ENCODE measurements around the gene RPS27L.
A peak's percentile ranks its signal among the peaks of the same experiment; 100 is the strongest.

The RPS27L gene

DNA sequence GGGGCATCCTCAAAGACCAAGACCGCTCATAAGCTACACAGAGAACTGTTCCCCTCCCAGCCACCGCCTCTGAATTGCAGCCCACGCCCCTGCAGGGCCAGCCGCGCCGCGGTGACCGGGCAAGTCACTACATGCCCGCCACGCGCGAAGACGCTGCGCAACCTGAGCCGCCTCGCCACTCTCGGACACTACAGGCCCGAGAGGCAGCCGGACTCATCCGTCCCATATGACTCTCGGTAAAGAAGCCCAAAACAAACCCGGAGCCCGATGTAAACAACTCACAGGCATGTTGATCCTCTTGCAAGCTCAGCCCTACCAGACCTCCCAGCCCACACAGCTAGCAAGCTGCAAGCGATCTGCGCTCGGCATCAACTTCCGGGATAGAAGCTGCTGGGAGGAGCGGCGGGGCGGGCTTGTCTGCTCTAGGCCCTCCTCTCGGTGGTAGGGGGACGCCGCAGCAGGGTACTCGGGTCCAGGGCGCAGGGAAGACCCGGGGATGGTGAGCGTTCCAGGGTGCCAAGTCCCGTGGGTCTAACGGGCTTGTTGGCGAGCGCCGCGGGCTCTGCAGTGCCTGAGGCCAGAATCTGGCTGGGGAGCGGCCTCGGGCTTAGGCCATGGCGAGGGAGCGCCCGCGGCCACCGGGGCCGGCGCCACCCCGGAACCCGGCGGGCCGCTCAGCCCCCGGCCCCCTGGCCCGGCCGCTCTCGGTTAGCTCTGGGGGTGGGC lies at the start of gene RPS27L:
Gene RPS27L (minus strand): TSS at position 360 of the 726 bp plus-strand sequence. CDS start 72 bp downstream, at position 288.
- peak; percentile 98 for DNase-seq

DNA sequence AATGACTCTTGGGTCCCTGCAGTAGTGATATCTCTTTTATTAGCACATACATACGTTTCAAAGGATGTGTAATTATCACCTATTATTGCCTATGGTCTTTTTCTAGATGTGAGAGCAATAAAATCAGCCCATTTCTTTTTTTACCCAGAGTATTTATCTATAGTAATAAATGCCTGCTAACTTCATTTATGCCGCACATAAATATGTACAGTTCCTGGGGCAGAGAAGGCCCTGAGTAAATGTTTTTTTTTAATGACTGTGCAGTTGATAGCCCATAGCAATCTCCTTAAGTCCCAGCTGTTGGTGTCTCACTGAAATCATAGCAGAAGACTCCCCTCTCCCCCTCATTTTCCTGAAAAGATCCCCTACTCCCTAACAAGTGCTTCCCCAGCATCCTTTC lies 48.8 kb upstream of the RPS27L start:
- DNase-seq, result no peak

DNA sequence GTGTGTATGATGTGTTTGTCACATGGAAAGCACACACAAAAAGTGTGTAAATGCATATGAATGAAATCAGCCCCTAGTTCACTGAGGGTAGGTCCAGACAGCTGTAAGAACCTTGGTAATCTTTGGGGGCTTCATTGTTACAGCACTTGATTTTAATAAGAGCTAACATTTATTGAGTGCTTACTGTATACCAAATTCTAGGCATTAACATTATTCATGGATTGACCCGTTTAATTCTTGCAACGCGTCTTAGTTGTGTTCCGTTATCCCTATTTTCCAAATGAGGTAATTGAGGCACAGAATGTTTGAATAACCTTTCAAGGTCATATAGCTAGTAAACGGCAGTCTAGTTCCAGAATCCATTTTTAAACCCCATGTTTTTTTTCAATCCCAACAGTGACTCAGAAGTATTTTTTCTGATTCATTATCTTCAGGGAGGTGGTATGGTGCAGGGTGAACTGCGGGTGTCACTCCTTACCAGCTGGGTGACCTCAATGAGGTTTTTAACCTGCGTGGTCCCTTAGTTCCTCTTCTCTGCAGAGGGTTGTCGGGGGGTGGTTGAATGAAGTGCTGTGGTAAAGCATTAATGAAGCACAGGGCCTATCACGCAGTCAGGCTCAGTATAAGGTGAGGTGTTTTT lies 46.3 kb upstream of the RPS27L start:
- no peak for DNase-seq

DNA sequence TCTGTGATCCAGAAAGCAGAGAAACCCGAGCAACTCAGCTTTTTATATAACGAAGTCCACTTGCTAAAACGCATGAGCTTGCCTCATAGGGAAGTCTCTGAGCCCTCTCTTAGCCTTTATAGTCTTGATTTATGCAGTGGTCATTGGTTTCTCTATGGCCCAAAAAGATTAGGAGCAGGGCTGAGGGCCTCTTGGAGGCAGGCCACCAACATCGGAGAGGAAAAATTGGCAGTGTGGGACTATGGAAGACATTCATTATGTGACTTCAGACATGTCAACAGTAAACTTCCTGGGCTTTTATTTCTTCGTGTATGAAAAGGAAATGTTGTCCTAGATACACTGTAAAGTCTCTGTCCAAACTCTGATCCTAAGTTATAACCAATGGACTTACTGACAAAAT lies 45.6 kb upstream of the RPS27L start:
- DNase-seq, result no peak

DNA sequence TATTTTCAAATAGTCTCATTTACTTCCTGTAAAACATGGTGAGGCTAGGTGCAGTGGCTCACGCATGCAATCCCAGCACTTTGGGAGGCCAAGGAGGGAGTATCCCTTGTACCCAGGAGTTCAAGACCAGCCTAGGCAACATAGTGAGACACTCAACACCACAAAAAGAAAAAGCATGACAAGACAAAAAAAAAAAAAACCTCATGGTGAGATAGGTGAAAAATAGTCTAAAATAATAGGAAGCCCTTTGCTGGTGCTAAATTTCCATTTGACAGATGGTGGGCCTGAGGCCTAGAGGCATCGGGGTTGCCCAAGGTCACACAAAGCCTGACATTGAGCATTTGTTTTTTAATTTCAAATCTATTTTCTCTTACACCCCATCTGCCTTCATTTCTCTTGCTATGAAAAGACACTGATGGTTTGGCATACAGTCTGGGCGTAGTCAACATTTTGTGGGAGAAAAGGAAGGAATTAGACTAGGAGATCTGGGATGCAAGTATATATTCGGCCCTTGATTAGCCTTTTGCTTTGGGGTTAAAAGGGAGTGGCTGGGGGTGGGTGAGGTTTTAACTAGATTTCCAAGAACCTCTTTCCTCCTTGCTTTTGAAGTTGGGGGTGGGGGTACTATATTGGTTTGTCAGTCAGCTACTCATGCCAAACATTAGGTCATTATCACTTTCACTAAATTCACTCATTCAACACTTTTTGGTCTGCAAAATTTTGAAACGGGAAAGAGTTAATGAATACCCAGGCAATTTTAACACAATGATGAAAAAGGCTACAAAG lies 43.4 kb upstream of the RPS27L start:
- no peak for DNase-seq

DNA sequence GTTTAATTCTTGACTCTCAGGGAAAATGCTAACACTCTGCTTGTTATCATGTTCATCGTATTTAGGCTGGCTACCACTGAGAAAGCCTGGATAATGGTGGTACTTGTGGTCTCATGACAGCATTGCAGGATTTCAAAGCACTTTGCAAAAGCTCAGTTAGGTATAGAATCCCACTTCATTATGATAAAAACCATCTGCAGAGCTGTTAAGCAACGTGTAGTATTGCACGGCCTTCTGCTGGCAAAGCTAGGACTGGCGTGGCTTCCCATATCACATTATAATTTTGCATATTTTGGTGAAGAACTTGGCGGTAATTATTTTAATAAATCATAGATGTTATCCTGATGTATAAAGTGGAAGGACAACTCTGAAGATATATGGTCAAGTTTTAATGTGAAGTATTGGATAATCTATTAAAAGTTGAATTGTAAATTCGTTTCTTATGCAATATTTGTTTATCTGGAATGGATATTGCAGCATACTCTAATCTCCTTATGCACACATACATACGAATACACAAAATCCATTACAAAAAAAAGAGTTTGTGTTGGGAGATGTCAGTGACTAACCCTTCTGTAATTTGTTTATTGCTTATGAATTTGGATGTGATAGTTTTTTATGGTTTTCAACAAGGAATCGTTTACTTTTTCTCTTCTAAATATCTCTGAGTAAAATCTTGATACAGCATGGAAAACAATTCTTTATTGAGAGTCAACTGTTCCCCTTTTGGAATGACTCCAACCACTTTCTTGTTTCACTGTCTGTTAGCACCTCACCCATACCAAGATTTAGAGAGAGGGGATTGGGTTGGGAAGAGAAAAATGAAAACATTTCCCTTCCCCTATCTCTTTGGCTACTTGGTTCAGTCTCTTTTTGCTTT lies 41.3 kb upstream of the RPS27L start:
- DNase-seq, result no peak

DNA sequence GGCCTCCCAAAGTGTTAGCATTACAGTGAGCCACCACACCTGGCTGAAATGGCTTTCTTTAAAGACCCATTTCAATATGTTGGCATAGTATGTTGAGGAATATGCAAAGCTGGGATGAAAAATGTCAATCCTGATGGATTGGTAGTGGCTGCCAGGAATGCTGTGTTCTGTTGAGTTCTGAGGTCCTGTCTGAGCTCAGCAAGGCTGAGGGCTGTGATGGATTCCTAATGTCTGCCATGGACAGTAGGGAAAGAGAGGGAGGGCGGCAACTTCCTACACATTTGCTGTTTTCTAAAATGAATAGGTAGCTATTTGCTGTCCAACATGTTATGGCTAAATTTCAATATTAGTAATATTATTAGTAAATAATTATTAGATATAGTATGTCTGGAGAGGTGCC lies 40.3 kb upstream of the RPS27L start:
- no peak for DNase-seq

DNA sequence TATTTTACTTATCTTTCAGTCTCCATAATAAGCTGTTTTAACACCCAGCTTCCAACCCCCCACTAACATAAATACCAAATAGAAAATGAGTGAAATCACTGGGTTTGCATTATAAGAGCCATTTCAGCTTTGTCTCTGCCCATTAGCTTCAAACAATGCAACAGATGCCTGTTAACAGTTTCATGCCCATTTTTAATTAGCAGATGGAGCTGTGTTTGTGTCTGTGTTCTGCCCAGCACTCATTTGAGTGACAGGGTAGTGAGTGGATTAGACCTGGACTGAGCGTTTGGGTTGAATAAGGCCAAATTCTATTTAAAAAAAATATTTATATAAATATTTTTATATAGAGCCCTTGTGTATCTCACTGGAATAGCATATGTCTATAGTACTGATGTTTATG lies 39.6 kb upstream of the RPS27L start:
- DNase-seq, result no peak

DNA sequence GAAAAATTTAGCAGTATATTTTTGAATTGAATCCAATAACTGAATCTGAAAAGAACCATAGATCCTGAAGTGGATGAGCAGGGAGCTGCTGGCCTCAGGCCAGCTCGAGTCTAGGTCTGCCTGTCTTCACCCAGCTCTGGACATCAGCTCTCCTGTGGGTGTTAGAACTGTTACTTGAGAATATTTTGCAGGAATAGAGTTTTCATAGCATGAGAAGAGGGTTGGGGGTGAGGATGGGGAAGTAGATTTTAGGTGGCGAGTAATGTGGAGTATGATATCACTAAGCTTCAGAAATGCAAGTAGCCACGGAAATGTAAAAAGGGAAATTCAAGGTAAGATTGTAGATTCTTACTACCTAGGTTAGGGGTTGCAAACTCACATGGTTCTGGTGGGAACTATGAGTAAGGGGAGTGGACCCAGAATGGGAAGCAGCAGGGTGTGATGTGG lies 38.3 kb upstream of the RPS27L start:
- no peak for DNase-seq

DNA sequence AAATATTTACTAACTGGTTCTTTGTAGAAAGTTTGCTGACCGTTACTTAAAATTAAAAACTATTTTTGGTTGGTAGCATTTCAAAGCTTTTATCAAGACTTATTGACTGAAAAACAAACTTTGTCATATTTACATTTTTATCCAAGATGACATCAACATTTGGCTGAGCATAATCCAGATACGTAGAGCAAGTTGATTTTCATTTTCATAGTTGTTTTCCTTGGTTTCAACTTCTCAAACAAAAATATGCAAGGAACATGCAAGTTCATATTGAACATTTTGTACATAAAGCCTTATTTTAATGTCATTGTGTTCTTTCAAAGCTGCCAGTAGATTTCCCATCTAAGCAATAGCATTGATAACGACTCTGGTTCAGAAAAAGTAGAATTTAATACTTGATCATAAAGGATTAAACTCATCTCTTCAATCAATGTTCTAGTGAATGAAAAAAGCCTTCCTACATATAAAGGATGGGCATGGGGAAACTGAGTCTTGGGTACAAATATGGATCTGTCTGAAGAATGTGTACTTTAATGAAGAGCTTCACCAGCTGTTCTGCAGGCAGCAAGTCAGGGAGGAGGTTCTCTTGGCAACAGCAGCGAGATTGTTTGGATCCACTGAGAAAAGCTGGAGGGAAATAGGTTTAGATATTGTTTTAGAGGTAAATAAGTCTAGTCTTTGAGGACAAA lies 37.7 kb upstream of the RPS27L start:
- DNase-seq, result no peak

DNA sequence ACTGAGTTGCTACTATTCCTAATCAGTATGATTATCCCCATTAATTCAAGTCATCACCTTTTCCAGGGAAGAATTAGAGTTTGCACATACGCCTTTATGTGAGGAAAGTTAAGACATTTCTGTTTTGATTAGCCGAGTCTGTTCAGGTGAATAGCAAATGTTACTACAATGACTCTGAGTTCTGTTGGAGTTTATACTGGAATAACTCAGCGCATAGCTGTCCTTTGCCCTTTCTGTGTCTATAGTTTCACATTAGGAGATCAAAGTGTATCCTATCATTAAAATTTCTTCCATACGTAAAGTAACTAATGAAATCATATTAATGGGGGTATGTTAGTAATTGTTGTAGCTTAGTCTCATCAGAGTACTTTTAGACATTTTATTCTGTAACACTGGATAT lies 37.0 kb upstream of the RPS27L start:
- no peak for DNase-seq

DNA sequence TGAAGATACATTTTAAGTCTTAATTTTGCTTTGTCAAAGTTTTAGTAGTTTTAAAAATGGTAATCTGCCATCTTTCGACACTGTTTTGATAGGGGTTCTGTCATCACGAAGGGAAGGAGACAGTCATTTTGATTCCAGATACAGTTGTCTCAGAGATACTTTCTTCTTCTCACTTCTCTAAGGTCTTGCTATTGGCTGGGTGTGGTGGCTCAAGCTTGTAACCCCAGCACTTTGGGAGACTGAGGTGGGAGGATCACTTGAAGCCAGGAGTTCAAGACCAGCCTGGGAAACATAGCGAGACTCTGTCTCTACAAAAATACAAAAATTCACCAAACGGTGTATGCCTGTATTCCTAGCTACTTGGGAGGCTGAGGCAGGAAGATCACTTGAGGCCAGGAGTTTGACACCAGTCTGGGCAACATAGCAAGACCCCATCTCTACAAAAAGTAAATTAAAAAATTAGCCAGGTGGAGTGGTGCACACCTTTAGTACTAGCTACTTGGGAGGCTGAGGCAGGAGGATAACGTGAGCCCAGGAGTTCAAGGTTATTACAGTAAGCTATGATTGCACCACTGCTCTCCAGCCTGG lies 35.4 kb upstream of the RPS27L start:
- DNase-seq, result no peak

DNA sequence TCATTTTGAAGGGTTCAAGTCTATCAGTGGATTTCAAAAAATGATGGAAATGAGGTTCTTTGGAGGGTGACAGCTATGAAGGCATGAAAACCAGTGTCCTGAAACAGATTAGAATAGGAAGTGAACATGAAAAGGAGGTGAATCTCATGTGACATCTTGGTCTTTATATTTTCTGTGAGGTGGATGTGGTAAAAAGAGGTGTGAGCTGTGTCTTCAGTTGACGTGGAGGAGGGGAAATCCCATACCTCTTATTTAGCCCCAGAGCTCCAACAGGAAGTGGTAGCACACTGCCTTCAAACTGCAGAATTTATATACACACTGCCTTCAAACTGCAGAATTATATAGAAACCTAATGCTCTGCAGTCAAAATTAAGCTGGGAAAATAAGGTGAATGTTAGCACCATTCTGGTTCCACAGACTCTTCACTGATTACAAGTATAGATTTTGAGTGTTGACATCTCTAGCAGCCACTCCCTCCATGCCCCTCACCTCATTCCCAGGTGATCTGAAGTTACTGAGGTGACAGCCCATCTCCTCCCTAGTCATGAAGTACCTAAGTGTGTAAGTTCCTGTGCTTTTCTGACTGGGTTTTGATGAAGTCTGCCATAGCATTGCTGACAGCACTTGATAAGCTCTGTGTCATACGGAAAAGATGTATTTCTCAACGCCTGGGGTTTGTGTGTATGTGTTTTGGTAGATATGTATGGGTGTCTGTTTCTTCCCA lies 34.8 kb upstream of the RPS27L start:
- no peak for DNase-seq

DNA sequence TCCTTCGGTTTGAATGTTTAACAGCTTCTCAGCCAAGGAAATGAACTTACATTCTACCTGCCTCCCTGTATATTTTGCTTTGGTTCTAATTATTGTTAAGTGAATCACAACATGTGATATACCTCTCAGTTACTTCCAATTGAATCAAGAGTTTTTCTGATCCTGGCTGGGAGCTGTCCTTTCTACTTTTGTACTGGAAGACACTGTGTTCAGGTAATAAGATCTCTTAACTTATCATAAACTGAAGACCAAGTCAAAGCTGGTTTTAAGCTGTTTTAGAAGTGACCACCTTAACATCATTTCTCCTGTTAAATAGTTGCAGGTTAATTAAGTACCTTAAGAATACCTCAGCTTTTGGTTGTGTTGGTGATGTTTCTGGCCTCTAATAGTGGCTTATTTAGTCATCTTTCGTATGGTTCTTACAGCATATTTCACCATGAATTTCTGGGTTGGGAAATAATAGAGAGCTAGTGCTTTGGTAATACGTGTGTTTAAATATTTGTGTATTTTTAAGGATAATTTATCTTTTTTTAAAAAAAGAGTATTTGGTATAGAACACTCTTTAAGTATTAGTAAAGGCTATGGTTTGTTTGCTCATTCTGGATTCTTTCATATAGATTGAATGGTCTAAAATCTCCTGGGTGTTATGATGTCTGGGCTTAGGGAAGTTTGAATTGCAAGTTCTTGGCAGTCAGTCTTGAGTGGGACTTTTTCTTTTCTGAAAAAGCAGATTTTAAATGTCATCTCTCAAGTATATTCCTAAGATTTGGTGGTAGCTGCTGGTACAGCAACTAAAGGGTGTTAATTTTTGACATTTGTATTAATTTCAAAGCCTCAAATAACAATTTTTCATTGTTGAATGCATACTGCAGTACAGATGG lies 33.7 kb upstream of the RPS27L start:
- no peak for DNase-seq

DNA sequence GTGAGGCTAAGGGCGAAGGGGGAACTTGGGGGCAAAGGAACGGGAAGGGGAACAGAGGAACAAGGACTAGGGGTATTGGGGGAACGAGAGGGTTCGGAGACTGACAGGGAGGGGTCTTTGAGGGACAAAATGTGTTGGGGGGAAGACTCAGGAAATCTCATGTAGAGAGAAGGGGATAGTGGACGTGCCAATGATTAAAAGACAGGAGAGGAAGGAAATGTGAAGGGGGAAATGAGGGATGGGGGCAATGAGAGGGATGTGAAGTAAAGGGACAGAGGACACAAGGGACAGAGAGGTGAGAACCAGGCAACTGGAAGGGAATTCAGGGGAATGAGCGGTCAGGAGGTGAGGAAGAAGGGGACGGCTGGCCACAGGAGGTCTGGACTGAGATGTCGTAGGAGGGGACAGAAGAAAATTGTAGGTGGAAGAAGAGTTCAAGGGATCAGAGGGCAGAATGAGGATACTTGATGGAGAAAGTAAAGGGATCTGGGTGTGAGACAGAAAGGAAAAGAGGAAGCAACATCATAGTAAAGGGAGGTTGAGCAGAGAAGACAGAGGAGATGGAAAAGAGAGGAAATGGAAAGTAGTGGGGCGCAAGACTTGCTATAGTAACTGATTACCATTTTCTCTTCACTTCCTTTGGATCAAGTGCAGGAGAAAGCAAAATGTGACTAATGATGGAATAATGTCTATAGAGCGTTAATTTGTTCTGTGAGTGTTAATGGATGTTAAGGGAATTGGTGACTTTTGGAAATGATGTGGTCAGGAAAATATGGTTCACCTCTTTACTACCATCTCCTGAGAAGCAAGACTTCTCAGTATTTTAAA lies 32.9 kb upstream of the RPS27L start:
- no peak for DNase-seq

DNA sequence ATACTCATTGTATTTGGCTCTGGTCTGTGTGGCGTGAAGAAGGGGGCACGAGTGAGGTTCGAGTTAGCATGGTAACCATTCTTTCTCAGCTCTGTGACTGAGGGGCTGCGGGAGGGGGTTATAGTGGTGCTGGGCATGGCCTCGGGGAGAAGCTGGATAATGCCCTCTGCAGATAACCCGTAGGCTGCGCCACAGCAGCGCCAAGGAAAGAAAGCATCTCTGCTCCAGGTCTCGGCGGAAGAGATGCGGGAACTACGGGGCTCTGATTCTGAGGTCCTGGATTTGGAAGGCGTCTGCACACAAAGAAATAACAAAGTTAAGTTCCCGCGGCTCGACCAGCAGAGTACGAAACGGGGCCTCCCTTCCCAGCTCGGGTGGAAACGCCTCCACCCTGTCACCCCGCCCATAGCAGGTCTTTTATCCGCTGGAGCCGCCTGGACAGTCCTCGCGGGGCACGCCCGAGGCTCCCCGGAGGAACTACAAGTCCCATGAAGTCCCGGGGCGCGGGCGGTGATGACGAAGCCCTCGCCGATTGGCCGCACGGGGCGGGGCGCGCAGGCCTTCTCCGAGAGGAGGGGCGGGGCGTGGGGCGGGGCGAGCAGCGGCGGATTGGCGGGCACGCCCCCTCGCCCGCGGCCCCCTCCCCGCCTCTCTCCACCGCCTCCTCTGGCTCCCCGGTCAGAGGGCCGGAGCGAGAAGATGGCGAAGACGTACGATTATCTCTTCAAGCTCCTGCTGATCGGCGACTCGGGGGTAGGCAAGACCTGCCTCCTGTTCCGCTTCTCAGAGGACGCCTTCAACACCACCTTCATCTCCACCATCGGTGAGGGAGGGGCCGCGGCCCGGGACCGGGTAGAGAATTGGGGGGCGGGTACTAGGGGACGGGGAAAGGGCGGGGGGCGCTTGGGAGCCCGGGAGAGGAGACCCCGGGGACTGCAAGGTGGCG lies 31.9 kb upstream of the RPS27L start, which contains the start of gene RAB8B:
Gene RAB8B (plus strand): TSS at position 681 of the 946 bp plus-strand sequence. CDS start 19 bp downstream, at position 700.
- peak; percentile 99 for DNase-seq

DNA sequence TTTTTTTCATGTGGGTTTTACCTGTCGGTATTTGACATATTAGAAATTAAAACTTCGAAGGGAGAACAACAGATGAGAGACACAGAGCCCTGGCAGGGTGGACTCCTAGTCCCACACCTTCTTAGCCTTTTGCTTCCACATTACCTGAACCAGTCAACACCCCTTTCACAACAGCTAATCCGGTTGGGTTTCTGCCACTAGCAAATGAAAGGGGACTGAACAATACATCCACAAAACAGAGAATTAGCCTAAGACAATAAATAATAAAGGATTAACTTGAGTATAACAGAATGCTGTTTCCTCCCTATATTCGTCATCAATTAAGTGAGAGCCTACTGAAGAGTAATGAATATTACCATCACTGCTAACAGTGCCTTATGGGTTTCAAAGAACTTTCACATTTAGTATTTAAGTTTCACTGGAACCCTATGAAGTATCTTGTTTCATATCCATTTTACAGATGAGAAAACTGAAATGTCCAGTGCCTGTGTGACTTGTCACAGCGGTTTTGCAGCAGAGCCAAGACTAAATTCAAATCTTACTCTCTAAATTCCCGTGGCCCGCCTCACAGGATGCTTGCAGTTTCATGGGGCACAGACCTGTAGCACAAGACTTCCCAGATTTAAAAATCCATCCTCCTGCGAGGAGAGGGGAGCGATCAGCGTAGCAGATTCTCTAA lies 31.1 kb upstream of the RPS27L start:
- DNase-seq, result no peak

Data from islet precursor cell (in vitro differentiated cells).